ENCODE data around the gene STEEP1.

Gene STEEP1

GRCh38 chrX:119503484-119503861 lies 61.7 kb downstream of the STEEP1 start:
- no peak for TF ChIP-seq FOXP2 (optimal IDR thresholded peaks at IDR 0.05; ENCODE audit: borderline replicate concordance, extremely low read depth, extremely low read length, insufficient read depth)

DNA sequence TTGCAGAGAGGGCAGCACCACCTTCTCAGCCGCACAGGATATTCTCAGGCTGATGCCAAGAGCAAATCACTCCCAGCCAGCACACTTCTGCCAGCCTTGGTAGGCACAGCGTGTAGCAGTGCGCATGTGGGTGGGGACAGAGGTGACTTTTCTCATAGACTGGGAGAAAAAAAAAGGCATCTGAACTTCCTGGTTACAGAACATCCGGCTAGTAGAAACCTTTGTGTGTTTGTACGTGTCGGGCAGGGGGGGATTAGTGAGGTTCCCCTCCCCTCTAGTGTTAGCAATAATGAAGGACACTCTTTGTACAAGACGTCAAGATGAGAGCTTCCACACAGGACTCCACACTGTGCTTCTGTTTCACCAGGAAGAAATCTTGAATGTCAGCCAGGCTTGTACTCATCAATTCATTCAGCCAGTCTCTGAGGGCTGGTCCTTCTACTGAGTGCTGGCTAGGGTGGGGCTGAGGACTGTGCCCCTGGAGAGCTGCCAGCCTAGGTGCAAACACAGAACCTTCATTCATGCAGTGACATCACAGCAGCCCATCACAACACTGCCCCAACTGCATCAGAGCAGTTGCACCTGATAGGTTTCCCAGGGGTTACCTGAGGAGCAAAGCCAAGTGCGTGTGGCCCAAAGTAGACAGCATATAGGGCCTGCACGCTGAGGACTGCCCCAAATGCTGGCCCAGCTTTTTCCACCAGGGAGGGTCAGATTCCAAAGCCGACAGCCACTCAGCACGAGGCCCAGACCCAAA lies 62.3 kb downstream of the STEEP1 start:
- TF ChIP-seq TAF1 (IDR thresholded peaks at IDR 0.05; ENCODE audit: borderline replicate concordance, insufficient read depth, low read length) (no peak), SIN3A (IDR thresholded peaks at IDR 0.05; ENCODE audit: borderline replicate concordance, insufficient read depth, low read length) (no peak), REST (IDR thresholded peaks at IDR 0.05; ENCODE audit: insufficient read depth in 1 of 2, low read depth in 2 of 2, low read length in 2 of 2) (no peak), FOXP2 (optimal IDR thresholded peaks at IDR 0.05; ENCODE audit: borderline replicate concordance, extremely low read depth, extremely low read length, insufficient read depth) (no peak), POLR2AphosphoS5 (IDR thresholded peaks at IDR 0.05; ENCODE audit: low read depth, low read length) (no peak)

GRCh38 chrX:119501511-119502148 lies 63.6 kb downstream of the STEEP1 start:
- TF ChIP-seq REST (IDR thresholded peaks at IDR 0.05; ENCODE audit: insufficient read depth in 1 of 2, low read depth in 2 of 2, low read length in 2 of 2) (no peak), FOXP2 (optimal IDR thresholded peaks at IDR 0.05; ENCODE audit: borderline replicate concordance, extremely low read depth, extremely low read length, insufficient read depth) (no peak), TAF1 (IDR thresholded peaks at IDR 0.05; ENCODE audit: borderline replicate concordance, insufficient read depth, low read length) (no peak), POLR2AphosphoS5 (IDR thresholded peaks at IDR 0.05; ENCODE audit: low read depth, low read length) (no peak), SIN3A (IDR thresholded peaks at IDR 0.05; ENCODE audit: borderline replicate concordance, insufficient read depth, low read length) (no peak)

DNA sequence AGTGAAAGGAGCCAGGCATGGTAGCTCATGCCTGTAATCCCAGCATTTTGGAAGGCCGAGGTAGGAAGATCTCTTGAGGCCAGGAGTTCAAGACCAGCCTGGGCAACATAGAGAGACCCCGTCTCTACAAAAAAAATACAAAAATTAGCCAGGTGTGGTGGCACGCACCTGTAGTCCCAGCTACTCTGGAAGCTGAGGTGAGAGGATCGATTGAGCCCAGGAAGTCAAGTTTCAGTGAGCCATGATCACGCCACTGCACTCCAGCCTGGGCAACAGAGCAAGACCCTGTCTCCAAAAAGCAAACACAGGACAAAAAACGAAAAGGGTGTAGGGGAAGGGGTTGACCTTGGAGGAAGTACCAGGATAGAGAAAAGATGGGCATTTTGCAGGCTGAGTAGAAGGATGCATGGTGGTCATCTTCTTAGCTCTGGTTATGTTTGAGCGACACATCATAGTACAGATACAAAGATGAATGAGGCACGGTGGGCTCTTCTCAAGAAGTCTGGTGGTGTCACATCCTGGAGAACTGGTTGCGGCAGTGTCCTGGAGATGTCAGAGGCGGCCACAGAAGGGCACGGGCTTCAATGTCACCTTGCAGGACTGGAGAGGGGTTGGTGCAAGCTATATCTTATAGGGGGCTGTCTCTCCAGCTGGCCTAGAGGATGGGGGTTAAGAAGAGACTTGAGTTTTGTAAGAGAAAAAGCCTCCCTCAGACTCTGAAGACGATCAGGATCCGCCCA lies 65.0 kb downstream of the STEEP1 start:
- no peak for TF ChIP-seq POLR2AphosphoS5 (IDR thresholded peaks at IDR 0.05; ENCODE audit: low read depth, low read length)
- TF ChIP-seq SIN3A (IDR thresholded peaks at IDR 0.05; ENCODE audit: borderline replicate concordance, insufficient read depth, low read length), result no peak
- no peak for TF ChIP-seq FOXP2 (optimal IDR thresholded peaks at IDR 0.05; ENCODE audit: borderline replicate concordance, extremely low read depth, extremely low read length, insufficient read depth)
- no peak for TF ChIP-seq REST (IDR thresholded peaks at IDR 0.05; ENCODE audit: insufficient read depth in 1 of 2, low read depth in 2 of 2, low read length in 2 of 2)

DNA sequence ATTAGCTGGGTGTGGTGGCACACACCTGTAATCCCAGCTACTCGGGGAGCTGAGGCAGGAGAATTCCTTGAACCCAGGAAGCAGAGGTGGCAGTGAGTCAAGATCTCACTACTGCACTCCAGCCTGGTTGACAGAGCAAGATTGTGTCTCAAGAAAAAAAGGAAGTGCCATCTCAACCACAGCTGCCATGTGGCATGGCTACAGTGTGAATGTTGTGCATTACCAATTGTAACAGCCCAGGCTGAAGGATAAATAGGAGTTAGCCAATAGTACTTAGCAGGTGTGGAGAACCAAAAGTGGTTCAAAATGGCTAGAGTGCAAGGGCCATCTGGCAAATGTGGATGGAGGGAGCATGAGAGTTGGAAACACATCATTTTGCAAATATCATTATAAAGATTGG lies 68.0 kb downstream of the STEEP1 start:
- TF ChIP-seq FOXP2 (optimal IDR thresholded peaks at IDR 0.05; ENCODE audit: borderline replicate concordance, extremely low read depth, extremely low read length, insufficient read depth), result no peak
- TF ChIP-seq POLR2AphosphoS5 (IDR thresholded peaks at IDR 0.05; ENCODE audit: low read depth, low read length), result no peak
- no peak for TF ChIP-seq REST (IDR thresholded peaks at IDR 0.05; ENCODE audit: insufficient read depth in 1 of 2, low read depth in 2 of 2, low read length in 2 of 2)
- TF ChIP-seq TAF1 (IDR thresholded peaks at IDR 0.05; ENCODE audit: borderline replicate concordance, insufficient read depth, low read length), result no peak
- no peak for TF ChIP-seq SIN3A (IDR thresholded peaks at IDR 0.05; ENCODE audit: borderline replicate concordance, insufficient read depth, low read length)
